Activated naive CD4-positive, alpha-beta T cell treated with Interleukin-2 at 50 U/mL for 16 hours (primary cell): Measurements from ENCODE around the gene CDIP1.

Source experiments
- DNase-seq: peaks from one replicate; pipeline ENCODE4 v3.0.0-alpha.2; 2020

CDIP1 gene

GRCh38 chr16:4513086-4513860 lies 25.3 kb downstream of the CDIP1 start:
- no peak for DNase-seq

GRCh38 chr16:4512473-4512872 lies 26.1 kb downstream of the CDIP1 start:
- no peak for DNase-seq

DNA sequence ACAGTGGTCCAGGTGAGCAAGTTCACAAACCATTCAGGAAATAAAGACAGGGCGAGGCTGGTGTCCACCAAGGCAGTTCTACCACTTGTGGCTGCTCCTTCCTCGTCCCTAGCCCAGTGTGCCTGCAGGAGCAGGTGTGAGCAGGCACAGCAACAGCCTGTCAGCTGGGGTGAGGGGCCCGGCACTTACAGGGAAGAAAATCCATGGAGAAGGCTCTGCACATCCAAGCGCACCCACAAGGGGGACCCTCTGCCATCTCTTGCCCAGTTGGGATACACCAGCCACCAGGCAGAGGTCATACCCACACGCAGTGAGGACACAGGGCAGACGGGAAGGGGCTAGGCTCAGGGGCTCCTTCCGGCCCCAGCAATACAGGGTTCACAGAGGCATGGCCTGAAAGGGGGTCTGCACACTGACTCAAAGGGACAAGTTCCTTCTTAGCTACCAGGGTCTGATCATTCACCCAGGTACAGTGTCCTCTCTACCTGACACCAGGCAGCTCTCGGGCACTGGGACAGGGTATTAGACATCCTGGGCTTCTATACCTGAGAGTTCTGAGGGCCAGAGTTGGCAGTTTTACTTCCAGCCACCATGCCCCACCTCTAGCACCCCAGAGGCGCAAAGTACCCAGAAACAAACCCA lies 27.0 kb downstream of the CDIP1 start:
- no peak for DNase-seq

- no peak for DNase-seq
Observed at GRCh38 chr16:4510747-4511426, 27.7 kb downstream of the CDIP1 start.

DNA sequence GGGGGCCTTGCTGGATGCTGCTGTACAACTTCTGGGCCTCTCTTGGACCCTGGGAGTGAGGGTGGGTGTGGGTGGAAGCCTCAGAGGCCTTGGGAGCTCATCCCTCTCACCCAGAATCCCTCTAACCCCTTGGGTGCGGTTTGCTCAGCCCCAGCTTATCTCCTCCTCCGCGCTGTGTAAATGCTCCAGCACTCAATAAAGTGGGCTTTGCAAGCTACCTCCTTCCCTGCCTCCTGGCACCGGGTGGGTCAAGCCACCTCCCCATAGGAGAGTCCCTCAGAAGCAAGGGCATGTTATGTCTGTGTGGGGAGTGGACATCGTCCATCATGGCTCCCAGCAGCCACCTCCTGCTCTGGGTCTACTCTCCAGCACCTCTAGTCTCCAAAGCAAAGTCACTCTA lies 28.4 kb downstream of the CDIP1 start:
- DNase-seq: no peak

DNA sequence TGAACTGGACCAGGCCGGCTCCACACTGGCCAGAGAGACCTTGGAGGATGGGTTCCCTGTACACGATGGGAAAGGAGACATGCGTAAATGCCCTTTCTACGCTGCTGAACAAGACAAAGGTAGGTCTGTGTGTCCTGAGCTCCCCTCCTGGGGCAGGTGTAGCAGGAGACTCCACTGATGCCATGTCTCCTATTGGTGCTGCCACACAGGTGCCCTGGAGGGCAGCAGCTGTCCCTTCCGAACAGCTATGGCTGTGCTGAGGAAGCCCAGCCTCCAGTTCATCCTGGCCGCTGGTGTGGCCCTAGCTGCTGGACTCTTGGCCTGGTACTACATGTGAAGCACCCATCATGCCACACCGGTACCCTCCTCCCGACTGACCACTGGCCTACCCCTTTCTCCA lies 29.2 kb downstream of the CDIP1 start:
- DNase-seq: no peak

DNA sequence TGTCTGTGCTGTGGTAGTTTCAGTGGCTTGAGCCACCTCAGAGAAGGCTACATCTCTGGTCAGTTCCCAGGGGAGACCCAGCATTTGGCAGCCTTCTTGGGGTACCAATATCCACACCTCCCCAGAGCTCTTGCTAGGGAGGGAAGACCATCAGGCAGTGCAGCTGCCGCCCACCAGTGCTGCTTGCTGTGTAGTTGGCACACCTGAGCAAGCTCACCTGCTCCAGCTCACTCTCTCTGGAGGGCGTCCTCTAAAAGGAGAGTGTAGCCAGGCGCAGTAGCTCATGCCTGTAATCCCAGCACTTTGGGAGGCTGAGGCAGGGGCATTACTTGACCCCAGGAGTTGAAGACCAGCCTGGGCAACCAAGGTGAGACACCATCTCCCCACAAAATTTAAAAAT lies 29.8 kb downstream of the CDIP1 start:
- no peak for DNase-seq

DNA sequence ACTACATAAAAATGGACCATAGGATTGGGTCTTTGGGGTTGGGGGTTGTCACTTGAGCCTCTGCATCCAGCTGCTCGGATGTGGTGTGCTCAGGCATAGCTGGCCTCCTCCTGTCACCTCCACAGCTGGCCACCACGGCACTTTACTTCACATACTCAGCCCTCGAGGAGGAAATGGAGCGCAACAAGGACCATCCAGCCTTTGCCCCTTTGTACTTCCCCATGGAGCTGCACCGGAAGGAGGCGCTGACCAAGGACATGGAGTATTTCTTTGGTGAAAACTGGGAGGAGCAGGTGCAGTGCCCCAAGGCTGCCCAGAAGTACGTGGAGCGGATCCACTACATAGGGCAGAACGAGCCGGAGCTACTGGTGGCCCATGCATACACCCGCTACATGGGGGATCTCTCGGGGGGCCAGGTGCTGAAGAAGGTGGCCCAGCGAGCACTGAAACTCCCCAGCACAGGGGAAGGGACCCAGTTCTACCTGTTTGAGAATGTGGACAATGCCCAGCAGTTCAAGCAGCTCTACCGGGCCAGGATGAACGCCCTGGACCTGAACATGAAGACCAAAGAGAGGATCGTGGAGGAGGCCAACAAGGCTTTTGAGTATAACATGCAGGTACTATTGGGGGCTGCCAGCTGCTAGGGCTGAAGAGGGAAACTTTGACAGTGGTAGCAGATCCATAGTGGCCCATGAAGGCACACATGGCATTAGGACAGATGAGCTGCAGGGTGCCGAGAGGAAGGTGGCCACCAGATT lies 30.8 kb downstream of the CDIP1 start:
- DNase-seq: no peak

DNA sequence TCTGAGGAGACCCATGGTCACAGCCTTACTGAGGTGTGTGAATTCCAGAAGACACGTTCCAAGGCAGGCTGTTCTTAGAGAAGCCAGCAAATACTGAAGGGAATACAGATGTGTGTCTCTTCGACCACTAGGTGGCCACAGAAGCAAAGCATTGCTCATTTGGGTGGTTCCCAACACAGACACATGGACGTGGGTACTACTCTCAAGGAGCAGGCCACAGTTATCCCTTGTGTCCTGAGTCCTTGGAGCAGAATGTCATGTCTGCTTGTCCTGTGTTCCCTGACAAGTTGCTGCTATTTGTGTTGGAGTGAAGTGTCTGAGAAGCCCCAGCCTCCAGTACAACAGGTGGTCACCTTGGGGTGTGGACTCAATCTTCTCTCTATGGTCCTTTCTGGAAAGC lies 32.1 kb downstream of the CDIP1 start:
- DNase-seq: peak; percentile 57

DNA sequence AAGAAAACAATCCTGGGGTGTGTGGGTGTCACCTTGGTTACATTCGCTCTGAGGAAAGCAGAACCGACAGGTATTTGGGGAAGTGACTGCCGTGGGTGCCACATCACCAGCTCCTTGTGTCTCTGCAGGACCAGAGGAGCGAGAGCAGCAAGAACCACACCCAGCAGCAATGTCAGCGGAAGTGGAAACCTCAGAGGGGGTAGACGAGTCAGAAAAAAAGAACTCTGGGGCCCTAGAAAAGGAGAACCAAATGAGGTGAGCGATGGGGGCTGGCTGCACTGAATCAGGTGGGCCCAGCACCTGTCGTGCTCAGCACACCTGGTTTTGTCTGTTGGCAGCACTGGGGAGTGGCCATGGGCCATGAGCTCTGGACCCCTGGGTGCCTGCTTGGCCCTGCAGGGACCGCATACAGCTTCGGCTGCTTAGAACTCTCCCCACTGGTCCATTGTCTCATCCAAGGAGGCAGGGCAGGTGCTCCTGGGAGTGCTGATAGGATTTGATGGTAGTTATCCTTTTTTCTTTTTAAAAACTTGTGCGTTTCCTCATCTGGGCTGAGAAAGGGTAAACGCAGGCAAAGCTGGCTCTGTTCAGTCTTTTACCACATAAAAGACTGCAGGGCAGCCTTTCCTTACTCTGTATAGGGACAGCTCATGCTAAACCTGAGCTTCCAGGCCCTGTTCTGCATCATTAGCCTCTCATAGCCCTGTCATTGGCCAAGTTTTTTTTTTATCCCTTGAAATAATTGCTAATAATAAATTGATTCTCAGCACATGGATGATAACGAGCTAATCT lies 33.0 kb downstream of the CDIP1 start:
- peak; percentile 65 for DNase-seq

DNA sequence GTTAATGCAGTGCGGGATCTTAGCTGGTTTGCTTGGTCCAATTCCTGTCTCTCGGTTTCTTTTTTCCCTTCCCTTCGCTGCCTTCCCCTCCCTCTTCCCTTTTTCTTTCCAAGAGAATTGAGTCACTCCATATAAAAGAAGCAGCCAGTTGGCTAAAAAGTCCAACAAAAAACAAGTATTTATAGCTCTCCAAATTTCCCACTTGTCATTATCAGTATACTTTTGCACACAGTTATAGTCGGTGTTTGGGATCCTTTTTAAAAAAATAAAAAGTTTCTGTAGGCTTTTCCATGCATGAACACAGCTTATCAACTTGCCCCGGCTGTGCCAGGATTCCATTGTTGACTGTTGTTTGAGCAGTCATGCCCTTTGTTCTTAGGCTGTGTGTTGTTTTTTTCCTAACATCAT lies 37.5 kb downstream of the CDIP1 start:
- DNase-seq: no peak

DNA sequence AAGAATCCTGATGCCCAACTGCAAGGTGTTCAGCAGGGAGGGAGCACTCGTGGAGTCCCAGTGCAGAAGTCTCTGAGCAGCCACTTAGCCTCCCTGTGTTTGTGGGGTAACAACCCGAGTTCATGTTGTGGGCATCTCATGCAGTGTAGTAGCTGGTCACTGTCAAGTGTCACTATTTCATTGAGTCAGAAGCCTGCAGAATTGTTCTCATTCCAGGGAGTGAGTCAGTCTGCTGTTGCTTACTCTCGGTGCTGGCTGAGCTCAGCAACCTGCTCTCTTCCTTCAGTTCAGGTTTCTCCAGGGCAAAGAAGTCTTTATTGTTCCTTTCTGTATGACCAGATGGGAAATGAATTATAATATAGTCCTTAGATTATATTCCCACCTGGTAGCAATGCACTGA lies 38.3 kb downstream of the CDIP1 start:
- no peak for DNase-seq

GRCh38 chr16:4499196-4499555 lies 39.4 kb downstream of the CDIP1 start:
- no peak for DNase-seq

- no peak for DNase-seq
Observed at GRCh38 chr16:4498546-4499195, 39.9 kb downstream of the CDIP1 start.

DNA sequence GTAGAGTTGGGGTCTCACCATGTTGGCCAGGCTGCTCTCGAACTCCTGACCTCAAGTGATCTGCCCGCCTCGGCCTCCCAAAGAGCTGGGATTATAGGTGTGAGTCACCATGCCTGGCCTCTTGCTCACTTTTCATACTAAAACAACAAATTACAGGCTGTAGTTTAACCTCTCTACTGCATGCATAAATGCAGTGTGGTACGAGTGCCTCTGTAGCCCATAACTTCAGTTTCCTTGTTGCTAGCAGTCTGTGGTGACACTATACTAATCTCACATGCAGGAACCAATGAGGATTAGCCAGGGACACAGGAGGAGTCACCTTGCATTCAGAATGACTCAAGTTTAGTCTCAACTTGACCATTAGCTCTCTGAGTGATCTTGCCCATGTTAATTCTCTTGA lies 42.3 kb downstream of the CDIP1 start:
- DNase-seq: no peak

DNA sequence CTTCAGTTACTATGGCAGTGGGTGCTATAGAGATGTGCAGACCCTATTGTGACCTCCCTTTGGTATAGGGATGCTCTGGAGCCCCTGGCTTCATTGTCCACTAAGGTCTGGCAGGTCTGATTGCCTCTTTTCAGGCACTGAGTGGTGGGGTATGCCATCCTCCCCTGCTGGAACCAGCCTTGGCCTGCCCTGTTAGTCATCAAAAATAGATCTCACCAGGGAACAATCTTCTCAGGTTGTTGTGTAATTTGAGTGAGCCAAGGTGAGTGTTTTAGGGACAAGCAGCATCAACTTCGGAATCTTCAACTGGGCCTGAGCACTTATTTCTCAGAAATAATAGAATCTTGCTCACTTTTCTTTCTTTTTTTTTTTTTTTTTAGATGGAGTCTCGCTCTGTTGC lies 42.8 kb downstream of the CDIP1 start:
- no peak for DNase-seq

DNA sequence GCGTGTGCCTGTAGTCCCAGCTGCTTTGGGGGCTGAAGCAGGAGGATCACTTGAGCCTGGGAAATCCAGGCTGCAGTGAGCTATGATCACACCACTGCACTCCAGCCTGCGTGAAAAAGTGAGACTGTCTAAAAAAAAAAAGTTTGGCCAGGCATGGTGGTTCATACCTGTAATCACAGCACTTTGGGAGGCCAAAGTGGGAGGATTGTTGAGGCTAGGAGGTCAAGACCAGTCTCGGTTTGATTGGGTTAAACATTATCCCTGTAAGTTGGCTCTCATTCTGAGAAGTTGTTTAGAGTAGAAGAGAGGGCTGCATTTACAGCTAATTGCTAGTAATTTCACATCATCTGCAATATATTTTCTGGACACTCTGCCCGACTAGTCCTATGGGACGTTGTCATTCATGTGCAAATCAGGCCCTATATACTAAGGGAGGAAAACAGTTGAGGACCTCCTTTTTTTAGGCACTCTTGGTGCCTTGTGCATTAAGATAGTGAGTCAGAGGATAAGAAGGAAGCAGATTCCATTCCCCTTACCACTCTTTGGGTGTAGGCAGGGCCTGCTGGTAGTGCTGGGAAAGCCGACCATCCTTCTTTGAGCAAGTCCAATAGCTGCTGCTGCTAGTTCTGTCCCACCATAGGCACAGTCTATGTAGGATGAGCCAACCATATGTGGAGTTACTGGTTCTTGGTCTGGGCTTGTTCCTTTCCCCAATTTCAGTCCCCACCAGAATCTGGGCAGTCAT lies 43.7 kb downstream of the CDIP1 start:
- no peak for DNase-seq

GRCh38 chr16:4491898-4492297 lies 46.7 kb downstream of the CDIP1 start:
- no peak for DNase-seq

DNA sequence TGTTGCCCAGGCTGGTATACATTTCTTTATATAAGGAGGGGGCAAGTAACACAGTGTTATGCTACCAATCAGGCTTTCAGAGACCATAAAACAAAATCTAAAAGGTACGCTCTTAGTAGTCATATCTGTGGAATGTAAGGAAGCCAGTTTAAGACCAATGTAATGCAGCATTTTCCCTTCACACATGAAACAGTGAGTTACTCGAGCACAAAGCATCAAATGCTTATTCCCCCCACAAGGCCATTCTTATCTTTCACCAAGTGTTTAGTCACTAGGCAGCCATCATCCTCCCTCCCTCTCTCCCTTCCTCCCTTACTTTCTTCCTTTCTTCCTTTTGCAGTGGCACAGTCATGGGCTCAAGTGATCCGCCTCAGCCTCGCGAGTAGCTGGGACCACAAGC lies 49.5 kb downstream of the CDIP1 start:
- DNase-seq: no peak

- no peak for DNase-seq
Observed at GRCh38 chr16:4488499-4488967, 50.0 kb downstream of the CDIP1 start.

DNA sequence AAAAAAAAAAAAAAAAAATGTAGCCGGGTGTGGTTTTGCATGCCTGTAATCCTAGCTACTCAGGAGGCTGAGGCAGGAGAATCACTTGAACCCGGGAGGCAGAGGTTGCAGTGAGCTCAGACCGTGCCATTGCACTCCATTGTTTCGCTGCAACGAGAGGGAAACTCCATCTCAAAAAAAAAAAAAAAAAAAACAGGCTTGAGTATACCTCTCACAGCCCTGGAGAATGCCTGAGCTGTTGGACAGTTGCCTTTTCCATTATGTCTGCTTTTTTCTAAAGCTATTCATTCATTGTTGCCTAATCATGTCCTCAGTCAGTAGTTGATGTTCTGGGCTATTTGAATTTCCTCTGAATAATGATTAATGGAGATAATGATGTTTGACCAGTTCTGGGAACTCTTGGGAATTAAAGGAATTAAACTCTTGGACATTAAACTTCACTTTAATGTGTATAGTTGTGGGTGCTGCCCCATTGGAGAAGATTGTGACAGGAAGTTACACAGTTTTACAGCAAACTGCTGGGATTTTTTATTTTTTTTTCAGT lies 50.5 kb downstream of the CDIP1 start:
- DNase-seq: no peak
